ENCODE results near the gene XPNPEP2. TPM values are rescaled to one million over a fixed set of nuclear protein-coding genes. Genes with fewer than 3 reads are reported as not detected.
"Not testable (repeated sequence)": the region's sequence is repeated elsewhere in the genome, so short reads cannot be mapped to it uniquely, and the experiment has no call there.

XPNPEP2 gene
- total RNA-seq, 1 experiment from 2014 or later: not detected

GRCh38 chrX:129741880-129742758 lies 3.3 kb downstream of the XPNPEP2 start:
- no peaks in the 10 kb centered on the region for H3K36me3 ChIP-seq (ENCODE audit: control insufficient read depth, insufficient read depth, low read length)
- H3K9me3 ChIP-seq (ENCODE audit: control insufficient read depth, insufficient read depth, low read depth, low read length): no peaks in the 10 kb centered on the region
- BruUV-seq (replicated peaks): no TSS peak
- ChIA-PET POLR2A (no interaction called here), CTCF (no interaction called here)
- H3K4me3 ChIP-seq (ENCODE audit: low read depth in 2 of 2, low read length in 2 of 2): no peak overlapping the region
- no peaks in the 10 kb centered on the region for H3K4me1 ChIP-seq (ENCODE audit: control insufficient read depth, insufficient read depth, low read length)
- no peaks in the 10 kb centered on the region for H3K27me3 ChIP-seq (ENCODE audit: control insufficient read depth, insufficient read depth, low read length)
- DNase-seq (ENCODE audit: low read depth, low spot score) (no peak), ATAC-seq (no peak)
- TF ChIP-seq TCF7L2 (IDR thresholded peaks at IDR 0.05; ENCODE audit: low read depth, low read length) (no peak), SIN3A (IDR thresholded peaks at IDR 0.05; ENCODE audit: borderline replicate concordance, insufficient read depth, low read depth, low read length) (no peak), POLR2AphosphoS5 (IDR thresholded peaks at IDR 0.05; ENCODE audit: low read depth, low read length) (no peak)
- H3K27ac ChIP-seq (ENCODE audit: low read length): no peak overlapping the region
- intact Hi-C loops (cut with micrococcal nuclease; ENCODE audit: unreplicated experiment) (no loop called here), in situ Hi-C loops (cut with HindIII; ENCODE audit: low pct_unique_long_range_greater_than_20kb, low sequenced_read_pairs) (no loop called here)

GRCh38 chrX:129742759-129743152 lies 4.0 kb downstream of the XPNPEP2 start:
- ATAC-seq; DNase-seq (ENCODE audit: low read depth, low spot score); BruUV-seq (replicated peaks); H3K27me3 ChIP-seq (ENCODE audit: control insufficient read depth, insufficient read depth, low read length); in situ Hi-C loops (cut with HindIII; ENCODE audit: low pct_unique_long_range_greater_than_20kb, low sequenced_read_pairs); H3K36me3 ChIP-seq (ENCODE audit: control insufficient read depth, insufficient read depth, low read length); H3K4me3 ChIP-seq (ENCODE audit: low read depth in 2 of 2, low read length in 2 of 2); H3K27ac ChIP-seq (ENCODE audit: low read length); POLR2A ChIA-PET; H3K9me3 ChIP-seq (ENCODE audit: control insufficient read depth, insufficient read depth, low read depth, low read length); intact Hi-C loops (cut with micrococcal nuclease; ENCODE audit: unreplicated experiment); CTCF ChIA-PET; H3K4me1 ChIP-seq (ENCODE audit: control insufficient read depth, insufficient read depth, low read length): not testable (repeated sequence)

GRCh38 chrX:129743821-129744220 lies 5.0 kb downstream of the XPNPEP2 start:
- intact Hi-C loops (cut with micrococcal nuclease; ENCODE audit: unreplicated experiment): no loop called here
- Histone ChIP-seq H3K9me3 (ENCODE audit: control insufficient read depth, insufficient read depth, low read depth, low read length) (no peaks in the 10 kb centered on the region), H3K27ac (ENCODE audit: low read length) (no peak overlapping the region), H3K4me3 (ENCODE audit: low read depth in 2 of 2, low read length in 2 of 2) (no peak overlapping the region), H3K27me3 (ENCODE audit: control insufficient read depth, insufficient read depth, low read length) (peaks cover 3% of the 10 kb centered on the region; the same call in 1 of the 2 replicates), H3K4me1 (ENCODE audit: control insufficient read depth, insufficient read depth, low read length) (no peaks in the 10 kb centered on the region), H3K36me3 (ENCODE audit: control insufficient read depth, insufficient read depth, low read length) (no peaks in the 10 kb centered on the region)
- ChIA-PET CTCF (no interaction called here), POLR2A (no interaction called here)
- TF ChIP-seq POLR2AphosphoS5 (IDR thresholded peaks at IDR 0.05; ENCODE audit: low read depth, low read length) (no peak), SIN3A (IDR thresholded peaks at IDR 0.05; ENCODE audit: borderline replicate concordance, insufficient read depth, low read depth, low read length) (no peak), CTCF (IDR thresholded peaks at IDR 0.05) (no peak), REST (IDR thresholded peaks at IDR 0.05; ENCODE audit: insufficient read depth in 1 of 2, low read depth in 2 of 2, low read length in 1 of 2) (no peak), TCF7L2 (IDR thresholded peaks at IDR 0.05; ENCODE audit: low read depth, low read length) (no peak)
- BruUV-seq (replicated peaks): no TSS peak
- in situ Hi-C loops (cut with HindIII; ENCODE audit: low pct_unique_long_range_greater_than_20kb, low sequenced_read_pairs): no loop called here
- ATAC-seq (no peak), DNase-seq (ENCODE audit: low read depth, low spot score) (no peak)
